Transverse colon (tissue), 4 donors: Measurements from ENCODE around the gene NOTCH1.

Experiments
- EP300 ChIP-seq: sonication (generic); formaldehyde crosslinking; IDR thresholded peaks from one replicate; pipeline ENCODE4 v1.6.1; 2017; ENCODE audit warnings: antibody characterized with exemption, low read depth
- POLR2A ChIP-seq: fragments of 450-650 bp; IDR thresholded peaks from one replicate; pipeline ENCODE4 v1.6.1; 2016; ENCODE audit warnings: antibody characterized with exemption, mild to moderate bottlenecking, moderate library complexity
- POLR2AphosphoS5 ChIP-seq, 3 donors: sonication (generic); formaldehyde crosslinking; IDR thresholded peaks; one replicate each; pipeline ENCODE4 v1.6.1; 2016; ENCODE audit warnings: antibody characterized with exemption in 3 of 3
- TF ChIP-seq, protein P1 (sequence below), 5 experiments: fragments of 200-600 bp in 3 of 5; fragments of 450-650 bp in 2 of 5; sonication (generic) in 3 of 5; IDR thresholded peaks; 1 replicate in 2 of 5; 2 replicates in 3 of 5; pipeline ENCODE4 v1.5.1; 2016 to 2017; ENCODE audit warnings: antibody characterized with exemption in 5 of 5, inconsistent platforms in 3 of 5, mild to moderate bottlenecking in 2 of 5, moderate library complexity in 1 of 5

DNA sequence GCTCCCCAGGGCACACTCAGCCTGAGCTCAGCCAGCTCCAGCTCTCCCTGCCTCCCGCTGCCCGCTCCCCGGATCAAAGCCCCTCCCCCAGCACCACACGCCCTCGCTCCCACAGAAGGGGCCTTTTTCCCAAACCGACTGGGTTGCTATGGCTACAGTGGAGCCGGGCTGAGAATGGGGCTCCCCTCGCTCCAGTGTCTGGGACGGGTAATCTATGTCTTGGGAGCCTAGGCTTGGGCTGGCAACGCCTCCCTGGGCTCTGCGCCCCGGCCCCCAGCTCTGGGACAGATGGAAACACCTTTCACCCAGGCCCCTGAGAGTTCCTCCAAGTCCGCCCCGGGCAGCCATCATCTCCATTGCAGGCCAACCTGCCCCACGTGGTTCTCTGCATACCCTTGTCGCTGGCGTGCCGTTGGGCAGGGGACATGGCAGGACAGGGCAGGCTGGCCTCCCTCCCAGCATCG lies 29.6 kb downstream of the NOTCH1 start:
- TF ChIP-seq, protein P1, sequence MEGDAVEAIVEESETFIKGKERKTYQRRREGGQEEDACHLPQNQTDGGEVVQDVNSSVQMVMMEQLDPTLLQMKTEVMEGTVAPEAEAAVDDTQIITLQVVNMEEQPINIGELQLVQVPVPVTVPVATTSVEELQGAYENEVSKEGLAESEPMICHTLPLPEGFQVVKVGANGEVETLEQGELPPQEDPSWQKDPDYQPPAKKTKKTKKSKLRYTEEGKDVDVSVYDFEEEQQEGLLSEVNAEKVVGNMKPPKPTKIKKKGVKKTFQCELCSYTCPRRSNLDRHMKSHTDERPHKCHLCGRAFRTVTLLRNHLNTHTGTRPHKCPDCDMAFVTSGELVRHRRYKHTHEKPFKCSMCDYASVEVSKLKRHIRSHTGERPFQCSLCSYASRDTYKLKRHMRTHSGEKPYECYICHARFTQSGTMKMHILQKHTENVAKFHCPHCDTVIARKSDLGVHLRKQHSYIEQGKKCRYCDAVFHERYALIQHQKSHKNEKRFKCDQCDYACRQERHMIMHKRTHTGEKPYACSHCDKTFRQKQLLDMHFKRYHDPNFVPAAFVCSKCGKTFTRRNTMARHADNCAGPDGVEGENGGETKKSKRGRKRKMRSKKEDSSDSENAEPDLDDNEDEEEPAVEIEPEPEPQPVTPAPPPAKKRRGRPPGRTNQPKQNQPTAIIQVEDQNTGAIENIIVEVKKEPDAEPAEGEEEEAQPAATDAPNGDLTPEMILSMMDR (IDR thresholded peaks at IDR 0.05): no peak
- TF ChIP-seq POLR2AphosphoS5 (IDR thresholded peaks at IDR 0.05) (no peak), POLR2A (no peak), EP300 (no peak)
